SU-DHL-6 (cell line): ENCODE data around the gene GOPC.

Experiments
- EZH2phosphoT487 ChIP-seq: fragments of 200-600 bp; sonication (generic), shearing (Covaris generic); conservative IDR thresholded peaks from 2 replicates; pipeline ENCODE4 v1.6.1; 2018; ENCODE audit warnings: mild to moderate bottlenecking, antibody characterized with exemption, low read length, moderate library complexity, mixed read lengths
- TF ChIP-seq, protein P1 (sequence below): fragments of 200-600 bp; sonication (generic); IDR thresholded peaks from one replicate; pipeline ENCODE4 v1.5.1; 2017; ENCODE audit warnings: antibody characterized with exemption, mild to moderate bottlenecking, low read length, moderate library complexity; ENCODE audit not compliant: insufficient read depth, poor library complexity, severe bottlenecking

DNA sequence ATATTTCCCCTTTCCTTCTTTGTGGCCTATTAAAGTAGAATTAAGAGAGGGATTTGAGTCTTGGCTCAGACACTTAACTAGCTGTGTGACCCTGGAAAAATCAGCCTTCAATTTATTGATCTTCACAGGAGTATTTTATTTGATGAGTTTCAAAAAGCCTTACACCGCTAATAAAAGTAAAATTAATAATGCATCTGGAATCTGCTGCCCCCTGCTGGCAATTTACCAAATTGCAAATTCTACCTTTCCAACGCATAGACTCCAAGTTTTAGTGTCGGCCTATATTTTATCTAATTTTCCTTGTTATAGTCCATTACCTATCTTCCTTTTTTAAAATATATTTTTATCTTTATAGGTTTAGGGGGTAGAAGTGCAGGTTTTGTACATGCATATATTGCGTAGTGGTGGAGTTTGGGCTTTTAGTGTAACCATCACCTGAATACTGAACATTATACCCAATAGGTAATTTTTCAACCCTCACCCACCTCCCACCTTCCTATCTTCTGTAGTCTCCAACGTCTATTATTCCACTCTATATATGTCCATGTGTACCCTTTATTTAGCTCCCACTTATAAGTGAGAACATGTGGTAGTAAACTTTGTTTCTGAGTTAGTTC is 46.3 kb downstream of the GOPC start:
- TF ChIP-seq, protein P1, sequence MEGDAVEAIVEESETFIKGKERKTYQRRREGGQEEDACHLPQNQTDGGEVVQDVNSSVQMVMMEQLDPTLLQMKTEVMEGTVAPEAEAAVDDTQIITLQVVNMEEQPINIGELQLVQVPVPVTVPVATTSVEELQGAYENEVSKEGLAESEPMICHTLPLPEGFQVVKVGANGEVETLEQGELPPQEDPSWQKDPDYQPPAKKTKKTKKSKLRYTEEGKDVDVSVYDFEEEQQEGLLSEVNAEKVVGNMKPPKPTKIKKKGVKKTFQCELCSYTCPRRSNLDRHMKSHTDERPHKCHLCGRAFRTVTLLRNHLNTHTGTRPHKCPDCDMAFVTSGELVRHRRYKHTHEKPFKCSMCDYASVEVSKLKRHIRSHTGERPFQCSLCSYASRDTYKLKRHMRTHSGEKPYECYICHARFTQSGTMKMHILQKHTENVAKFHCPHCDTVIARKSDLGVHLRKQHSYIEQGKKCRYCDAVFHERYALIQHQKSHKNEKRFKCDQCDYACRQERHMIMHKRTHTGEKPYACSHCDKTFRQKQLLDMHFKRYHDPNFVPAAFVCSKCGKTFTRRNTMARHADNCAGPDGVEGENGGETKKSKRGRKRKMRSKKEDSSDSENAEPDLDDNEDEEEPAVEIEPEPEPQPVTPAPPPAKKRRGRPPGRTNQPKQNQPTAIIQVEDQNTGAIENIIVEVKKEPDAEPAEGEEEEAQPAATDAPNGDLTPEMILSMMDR, result peak; percentile 74
- no peak for TF ChIP-seq EZH2phosphoT487
